ENCODE data around the gene ANKRD63. TPM values are rescaled to one million over a fixed set of nuclear protein-coding genes. Genes with fewer than 3 reads are reported as not detected.

ANKRD63 gene
- total and polyA plus RNA-seq, 4 donors = not detected

DNA sequence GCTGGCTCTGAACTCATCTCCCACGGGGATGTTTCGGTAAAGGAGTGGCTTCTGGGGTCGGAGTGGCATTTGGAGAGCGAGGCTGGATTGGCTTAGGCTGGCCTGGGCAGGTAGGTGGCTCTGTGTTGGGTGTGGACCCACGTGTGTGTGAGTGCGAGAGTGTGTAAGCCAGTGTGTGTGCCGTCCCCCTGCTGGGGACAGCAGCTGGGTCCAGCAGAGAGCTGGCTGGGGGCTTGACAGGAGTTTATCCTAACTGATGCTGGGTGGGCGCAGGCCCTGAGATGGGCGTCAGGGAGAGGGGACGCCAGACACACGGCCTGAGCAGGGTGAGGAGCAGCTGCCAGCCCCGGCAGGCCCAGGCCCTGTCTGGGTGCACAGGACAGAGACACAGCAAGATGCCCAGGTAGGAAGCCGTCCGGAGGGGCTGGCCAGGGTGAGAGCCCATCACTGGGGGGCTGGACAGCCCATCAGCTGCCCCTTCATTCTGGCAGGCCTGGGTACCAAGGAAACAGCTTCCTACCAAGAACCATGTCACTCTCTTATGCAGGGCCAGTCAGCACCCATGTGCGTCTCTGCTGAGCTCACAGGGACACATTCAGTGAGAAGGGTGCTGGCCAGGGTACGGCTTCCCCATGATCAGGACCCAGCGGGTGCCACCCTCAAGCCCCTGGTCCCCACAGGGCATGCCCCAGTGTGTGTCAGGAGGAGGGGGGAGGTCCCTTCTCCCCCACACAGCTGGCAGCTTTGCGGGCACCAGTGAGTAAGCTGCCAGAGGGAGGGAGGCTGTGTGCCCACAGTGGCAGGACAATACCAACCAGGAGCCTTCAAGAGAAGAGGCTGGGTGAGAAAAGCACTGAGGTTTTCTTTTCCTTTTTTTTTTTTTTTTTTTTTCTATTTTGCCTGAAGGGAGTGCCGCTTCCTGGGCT is 42.9 kb downstream of the ANKRD63 start:
- H3K4me1 ChIP-seq (ENCODE audit: control insufficient read depth in 4 of 4, insufficient read depth in 4 of 4, low read length in 3 of 4) = peaks cover 0 to 3% (median 1%) of the 10 kb centered on the region in 4 donors
- H3K27ac ChIP-seq (ENCODE audit: low read depth in 1 of 2, low read length in 2 of 2) = no peak overlapping the region
- TF ChIP-seq EGR1 (IDR thresholded peaks at IDR 0.05; ENCODE audit: low read depth in 2 of 2) (no peak), JUND (IDR thresholded peaks at IDR 0.05) (no peak), NR2F2 (IDR thresholded peaks at IDR 0.05) (no peak), HNF4A (conservative IDR thresholded peaks at IDR 0.05) (no peak), TAF1 (conservative IDR thresholded peaks at IDR 0.05) (no peak), YY1 (IDR thresholded peaks at IDR 0.05) (no peak), GABPA (IDR thresholded peaks at IDR 0.05 in 1 of 2, conservative IDR thresholded peaks at IDR 0.05 in 1 of 2) (no peak), RXRA (IDR thresholded peaks at IDR 0.05) (no peak), FOXA1 (IDR thresholded peaks at IDR 0.05) (no peak), HNF4G (IDR thresholded peaks at IDR 0.05) (no peak), SP1 (IDR thresholded peaks at IDR 0.05) (no peak), FOXA2 (IDR thresholded peaks at IDR 0.05) (no peak), RAD21 (IDR thresholded peaks at IDR 0.05) (no peak)
- TF ChIP-seq, protein P1, sequence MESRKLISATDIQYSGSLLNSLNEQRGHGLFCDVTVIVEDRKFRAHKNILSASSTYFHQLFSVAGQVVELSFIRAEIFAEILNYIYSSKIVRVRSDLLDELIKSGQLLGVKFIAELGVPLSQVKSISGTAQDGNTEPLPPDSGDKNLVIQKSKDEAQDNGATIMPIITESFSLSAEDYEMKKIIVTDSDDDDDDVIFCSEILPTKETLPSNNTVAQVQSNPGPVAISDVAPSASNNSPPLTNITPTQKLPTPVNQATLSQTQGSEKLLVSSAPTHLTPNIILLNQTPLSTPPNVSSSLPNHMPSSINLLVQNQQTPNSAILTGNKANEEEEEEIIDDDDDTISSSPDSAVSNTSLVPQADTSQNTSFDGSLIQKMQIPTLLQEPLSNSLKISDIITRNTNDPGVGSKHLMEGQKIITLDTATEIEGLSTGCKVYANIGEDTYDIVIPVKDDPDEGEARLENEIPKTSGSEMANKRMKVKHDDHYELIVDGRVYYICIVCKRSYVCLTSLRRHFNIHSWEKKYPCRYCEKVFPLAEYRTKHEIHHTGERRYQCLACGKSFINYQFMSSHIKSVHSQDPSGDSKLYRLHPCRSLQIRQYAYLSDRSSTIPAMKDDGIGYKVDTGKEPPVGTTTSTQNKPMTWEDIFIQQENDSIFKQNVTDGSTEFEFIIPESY (IDR thresholded peaks at IDR 0.05) = no peak
- TF ChIP-seq, protein P2, sequence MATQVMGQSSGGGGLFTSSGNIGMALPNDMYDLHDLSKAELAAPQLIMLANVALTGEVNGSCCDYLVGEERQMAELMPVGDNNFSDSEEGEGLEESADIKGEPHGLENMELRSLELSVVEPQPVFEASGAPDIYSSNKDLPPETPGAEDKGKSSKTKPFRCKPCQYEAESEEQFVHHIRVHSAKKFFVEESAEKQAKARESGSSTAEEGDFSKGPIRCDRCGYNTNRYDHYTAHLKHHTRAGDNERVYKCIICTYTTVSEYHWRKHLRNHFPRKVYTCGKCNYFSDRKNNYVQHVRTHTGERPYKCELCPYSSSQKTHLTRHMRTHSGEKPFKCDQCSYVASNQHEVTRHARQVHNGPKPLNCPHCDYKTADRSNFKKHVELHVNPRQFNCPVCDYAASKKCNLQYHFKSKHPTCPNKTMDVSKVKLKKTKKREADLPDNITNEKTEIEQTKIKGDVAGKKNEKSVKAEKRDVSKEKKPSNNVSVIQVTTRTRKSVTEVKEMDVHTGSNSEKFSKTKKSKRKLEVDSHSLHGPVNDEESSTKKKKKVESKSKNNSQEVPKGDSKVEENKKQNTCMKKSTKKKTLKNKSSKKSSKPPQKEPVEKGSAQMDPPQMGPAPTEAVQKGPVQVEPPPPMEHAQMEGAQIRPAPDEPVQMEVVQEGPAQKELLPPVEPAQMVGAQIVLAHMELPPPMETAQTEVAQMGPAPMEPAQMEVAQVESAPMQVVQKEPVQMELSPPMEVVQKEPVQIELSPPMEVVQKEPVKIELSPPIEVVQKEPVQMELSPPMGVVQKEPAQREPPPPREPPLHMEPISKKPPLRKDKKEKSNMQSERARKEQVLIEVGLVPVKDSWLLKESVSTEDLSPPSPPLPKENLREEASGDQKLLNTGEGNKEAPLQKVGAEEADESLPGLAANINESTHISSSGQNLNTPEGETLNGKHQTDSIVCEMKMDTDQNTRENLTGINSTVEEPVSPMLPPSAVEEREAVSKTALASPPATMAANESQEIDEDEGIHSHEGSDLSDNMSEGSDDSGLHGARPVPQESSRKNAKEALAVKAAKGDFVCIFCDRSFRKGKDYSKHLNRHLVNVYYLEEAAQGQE (IDR thresholded peaks at IDR 0.05) = no peak
- TF ChIP-seq, protein P3, sequence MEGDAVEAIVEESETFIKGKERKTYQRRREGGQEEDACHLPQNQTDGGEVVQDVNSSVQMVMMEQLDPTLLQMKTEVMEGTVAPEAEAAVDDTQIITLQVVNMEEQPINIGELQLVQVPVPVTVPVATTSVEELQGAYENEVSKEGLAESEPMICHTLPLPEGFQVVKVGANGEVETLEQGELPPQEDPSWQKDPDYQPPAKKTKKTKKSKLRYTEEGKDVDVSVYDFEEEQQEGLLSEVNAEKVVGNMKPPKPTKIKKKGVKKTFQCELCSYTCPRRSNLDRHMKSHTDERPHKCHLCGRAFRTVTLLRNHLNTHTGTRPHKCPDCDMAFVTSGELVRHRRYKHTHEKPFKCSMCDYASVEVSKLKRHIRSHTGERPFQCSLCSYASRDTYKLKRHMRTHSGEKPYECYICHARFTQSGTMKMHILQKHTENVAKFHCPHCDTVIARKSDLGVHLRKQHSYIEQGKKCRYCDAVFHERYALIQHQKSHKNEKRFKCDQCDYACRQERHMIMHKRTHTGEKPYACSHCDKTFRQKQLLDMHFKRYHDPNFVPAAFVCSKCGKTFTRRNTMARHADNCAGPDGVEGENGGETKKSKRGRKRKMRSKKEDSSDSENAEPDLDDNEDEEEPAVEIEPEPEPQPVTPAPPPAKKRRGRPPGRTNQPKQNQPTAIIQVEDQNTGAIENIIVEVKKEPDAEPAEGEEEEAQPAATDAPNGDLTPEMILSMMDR (IDR thresholded peaks at IDR 0.05; ENCODE audit: low read depth, low read length, missing input control) = no peak
- TF ChIP-seq, protein P4, sequence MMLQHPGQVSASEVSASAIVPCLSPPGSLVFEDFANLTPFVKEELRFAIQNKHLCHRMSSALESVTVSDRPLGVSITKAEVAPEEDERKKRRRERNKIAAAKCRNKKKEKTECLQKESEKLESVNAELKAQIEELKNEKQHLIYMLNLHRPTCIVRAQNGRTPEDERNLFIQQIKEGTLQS (IDR thresholded peaks at IDR 0.05) = no peak
- TF ChIP-seq, protein P5, sequence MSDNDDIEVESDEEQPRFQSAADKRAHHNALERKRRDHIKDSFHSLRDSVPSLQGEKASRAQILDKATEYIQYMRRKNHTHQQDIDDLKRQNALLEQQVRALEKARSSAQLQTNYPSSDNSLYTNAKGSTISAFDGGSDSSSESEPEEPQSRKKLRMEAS (IDR thresholded peaks at IDR 0.05) = no peak
- no peaks in the 10 kb centered on the region for H3K9me3 ChIP-seq (ENCODE audit: control insufficient read depth in 4 of 4, low read length in 3 of 4)
- peaks cover 0 to 4% (median 1%) of the 10 kb centered on the region in 4 donors for H3K27me3 ChIP-seq (ENCODE audit: control insufficient read depth in 4 of 4, insufficient read depth in 4 of 4, low read length in 3 of 4)
- no peak overlapping the region for H3K9ac ChIP-seq (ENCODE audit: low read depth in 1 of 2, low read length in 2 of 2)
- no peak for DNase-seq (ENCODE audit: low spot score)
- no peaks in the 10 kb centered on the region for H3K36me3 ChIP-seq (ENCODE audit: control insufficient read depth in 4 of 4, insufficient read depth in 3 of 4, low read depth in 1 of 4, low read length in 3 of 4)
- no peak overlapping the region for H3K4me3 ChIP-seq (ENCODE audit: low read depth in 1 of 3, low read length in 3 of 3)
- WGBS = 87% methylated on average over 19 of the region's 19 CpGs
